A549 treated with GW870086 at 1 μM for 4 hours (cell line): Measurements from ENCODE around the gene NDUFB7. TPM values are rescaled to one million over a fixed set of nuclear protein-coding genes. Genes with fewer than 3 reads are reported as not detected.

Source experiments
- total RNA-seq: library from RNA; stranded (reverse); fragments of 200-300 nt; extraction: Qiagen RNA extraction; gene quantifications from 5 replicates; pipeline ENCODE4 v1.2.3, GENCODE V29; 2022; ENCODE audit warnings: low read depth

NDUFB7 gene
- 181 to 199 TPM (median 193 TPM) in 5 replicates for total RNA-seq

DNA sequence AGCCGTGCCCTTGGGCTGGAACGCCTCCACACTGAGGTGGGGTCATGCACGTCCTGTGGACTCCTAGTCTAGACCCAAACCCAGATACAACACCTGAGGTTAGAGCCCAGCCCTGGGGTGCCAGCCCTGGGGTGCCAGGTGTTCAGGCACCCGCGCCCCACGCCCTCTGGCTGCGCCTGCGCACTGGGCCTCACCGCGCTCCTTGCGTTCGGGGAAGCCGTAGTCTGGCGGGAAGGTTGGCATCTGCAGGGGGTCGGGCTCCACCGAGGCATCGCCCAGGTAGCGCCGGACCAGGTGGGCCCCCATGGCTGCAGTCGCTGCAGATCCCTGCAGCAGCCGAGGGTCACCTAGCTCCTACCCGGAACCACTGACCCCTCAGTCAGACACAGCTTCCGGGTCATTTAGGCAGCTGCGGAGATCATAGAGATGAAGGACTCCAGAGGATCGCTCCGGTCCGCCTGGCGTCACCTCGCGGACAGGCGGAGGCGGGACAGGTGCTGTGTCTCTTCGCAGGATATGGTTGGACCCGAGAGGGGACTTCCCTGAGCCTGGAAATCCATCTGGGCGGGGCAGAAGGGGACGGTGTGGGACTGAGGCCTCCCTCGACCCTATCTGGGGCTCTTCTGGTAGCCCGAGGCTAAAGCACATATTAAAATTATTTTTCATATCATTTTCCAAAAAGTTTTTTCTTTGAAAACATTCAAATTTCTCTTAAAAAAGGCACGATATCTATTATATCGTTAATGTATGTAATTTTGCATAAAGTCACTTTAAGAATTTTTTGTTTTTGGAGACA lies at the start of gene NDUFB7:
Gene NDUFB7 (minus strand): TSS at position 372 of the 796 bp plus-strand sequence. CDS start 66 bp downstream, at position 306.

DNA sequence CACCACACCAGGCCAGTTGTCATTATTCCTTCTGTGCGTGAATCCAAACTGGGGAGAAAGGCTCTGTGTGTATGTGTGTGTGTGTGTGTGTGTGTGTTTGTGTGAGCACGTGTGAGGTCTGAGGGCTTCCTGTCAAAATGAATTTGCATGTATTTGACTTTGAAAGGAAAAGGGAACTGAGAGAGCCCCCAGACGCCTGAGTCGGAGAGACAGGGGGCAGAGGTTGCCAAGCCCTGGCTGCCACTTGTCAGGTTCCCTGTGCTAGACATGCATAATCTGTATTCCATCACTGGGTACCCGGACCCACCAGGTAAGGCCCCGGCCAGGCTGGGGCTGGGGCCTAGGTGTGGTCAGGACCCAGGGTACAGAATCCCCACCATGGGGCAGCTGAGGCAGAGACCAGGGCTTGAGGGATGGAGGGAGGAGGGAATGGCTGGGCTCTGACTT lies 11.1 kb upstream of the NDUFB7 start, which contains the start of gene CLEC17A:
Gene CLEC17A (plus strand): TSS at position 191 of the 447 bp plus-strand sequence. CDS start 77 bp downstream, at position 268.

DNA sequence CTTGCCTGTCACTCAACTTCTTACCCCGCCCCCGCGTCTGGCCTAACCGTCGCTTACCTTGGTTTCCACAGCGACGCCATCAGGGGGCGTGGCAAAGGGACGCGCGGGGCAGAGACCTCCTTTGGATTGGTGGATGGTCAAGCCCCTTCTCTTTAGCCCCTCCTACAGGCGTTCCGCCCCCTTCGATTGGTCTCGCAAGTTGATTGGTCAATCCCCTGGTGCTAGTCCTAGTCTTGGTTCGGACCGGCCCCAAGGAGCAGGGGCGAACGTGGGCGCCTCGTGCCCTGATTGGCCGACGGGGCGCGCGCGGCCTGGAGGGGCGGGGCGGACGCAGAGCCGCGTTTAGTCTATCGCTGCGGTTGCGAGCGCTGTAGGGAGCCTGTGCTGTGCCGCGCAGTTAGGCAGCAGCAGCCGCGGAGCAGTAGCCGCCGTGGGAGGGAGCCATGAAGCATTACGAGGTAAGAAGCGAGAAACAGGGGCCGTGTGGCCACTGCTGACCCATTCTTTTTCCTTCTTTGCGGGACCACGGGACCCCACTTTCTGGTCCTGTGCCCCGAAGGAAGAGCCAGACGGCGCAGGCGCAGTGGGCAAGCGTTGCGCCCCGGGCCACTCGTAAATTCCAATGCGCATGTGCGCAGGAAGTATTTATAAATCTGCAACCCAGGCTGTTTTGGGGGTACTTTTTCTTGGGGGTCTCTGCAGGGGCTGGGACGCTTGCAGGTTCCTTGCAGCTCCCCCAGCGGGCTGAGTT lies 42.4 kb downstream of the NDUFB7 start, which contains the start of gene TECR:
Gene TECR (plus strand): TSS at position 341 of the 751 bp plus-strand sequence. CDS start 103 bp downstream, at position 444.

DNA sequence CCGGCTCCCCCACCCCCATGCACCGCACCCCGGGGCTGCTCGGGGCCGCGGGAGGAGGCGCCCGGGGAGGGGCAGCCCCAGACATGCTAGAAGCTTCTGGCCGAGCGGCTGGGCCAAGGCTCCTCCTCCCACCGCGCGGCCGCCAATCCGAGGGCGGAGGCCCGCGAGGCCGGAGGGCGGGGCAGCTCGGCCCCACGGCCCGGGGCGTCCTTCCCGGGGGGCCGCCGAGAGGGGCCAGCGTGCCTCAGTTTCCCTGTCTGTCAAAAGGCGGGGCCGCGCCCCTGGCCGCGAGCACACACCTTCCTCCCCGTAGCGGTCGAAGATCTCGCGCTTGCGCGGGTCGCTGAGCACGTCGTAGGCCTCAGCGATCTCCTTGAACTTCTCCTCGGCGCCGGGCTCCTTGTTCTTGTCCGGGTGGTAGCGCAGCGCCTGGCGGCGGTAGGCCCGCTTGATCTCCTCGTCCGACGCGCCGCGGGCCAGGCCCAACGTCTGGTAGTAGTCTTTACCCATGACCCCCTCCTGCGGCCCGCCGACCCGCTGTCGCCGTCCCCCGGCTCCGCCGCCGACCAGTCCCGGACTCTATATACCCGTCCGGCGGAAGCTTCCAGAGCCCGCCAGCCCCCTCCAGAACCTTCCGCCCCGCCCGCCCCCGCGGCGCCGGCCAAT lies 53.9 kb downstream of the NDUFB7 start, which contains the start of gene DNAJB1:
Gene DNAJB1 (minus strand): TSS at position 558 of the 666 bp plus-strand sequence. CDS start 48 bp downstream, at position 510.

Other genes with a start within 250 kb of the NDUFB7 start
- 67.2 to 96.2 TPM (median 90.4 TPM) in 5 replicates for gene ADGRE5, start 190.6 kb downstream of the NDUFB7 start, total RNA-seq
- gene DDX39A, start 152.7 kb downstream of the NDUFB7 start, total RNA-seq, result 117 to 136 TPM (median 127 TPM) in 5 replicates
- 65.5 to 79.7 TPM (median 74.4 TPM) in 5 replicates for gene PKN1, start 138.8 kb downstream of the NDUFB7 start, total RNA-seq
- gene PTGER1, start 96.7 kb downstream of the NDUFB7 start, total RNA-seq, result 0.12 to 0.21 TPM (median 0.14 TPM) in 3 of 5 replicates, not detected in the others
- 94.0 to 148 TPM (median 141 TPM) in 5 replicates for gene GIPC1, start 75.9 kb downstream of the NDUFB7 start, total RNA-seq
- gene DNAJB1, start 53.7 kb downstream of the NDUFB7 start, total RNA-seq, result 181 to 252 TPM (median 217 TPM) in 5 replicates
- gene TECR, start 42.5 kb downstream of the NDUFB7 start, total RNA-seq, result 140 to 181 TPM (median 178 TPM) in 5 replicates
- not detected in 5 replicates for gene CLEC17A, start 11.0 kb upstream of the NDUFB7 start, total RNA-seq
- gene ADGRE3, start 102.8 kb upstream of the NDUFB7 start, total RNA-seq, result not detected in 5 replicates
- 1.7 to 3.8 TPM (median 3.3 TPM) in 5 replicates for gene ZNF333, start 118.0 kb upstream of the NDUFB7 start, total RNA-seq
- 0.70 to 1.4 TPM (median 1.1 TPM) in 5 replicates for gene ADGRE2, start 206.5 kb upstream of the NDUFB7 start, total RNA-seq